HG03469 (cell line): ENCODE measurements around the gene PELI2.
A peak's percentile ranks its signal among the peaks of the same experiment; 100 is the strongest.

Experiments
- ATAC-seq: cut with Tn5 transposase; IDR thresholded peaks from one replicate; pipeline ENCODE4 v1.9.1; 2021; ENCODE audit warnings: mild to moderate bottlenecking, moderate library complexity, moderate number of reproducible peaks; ENCODE audit not compliant: unreplicated experiment

Gene PELI2, protein sequence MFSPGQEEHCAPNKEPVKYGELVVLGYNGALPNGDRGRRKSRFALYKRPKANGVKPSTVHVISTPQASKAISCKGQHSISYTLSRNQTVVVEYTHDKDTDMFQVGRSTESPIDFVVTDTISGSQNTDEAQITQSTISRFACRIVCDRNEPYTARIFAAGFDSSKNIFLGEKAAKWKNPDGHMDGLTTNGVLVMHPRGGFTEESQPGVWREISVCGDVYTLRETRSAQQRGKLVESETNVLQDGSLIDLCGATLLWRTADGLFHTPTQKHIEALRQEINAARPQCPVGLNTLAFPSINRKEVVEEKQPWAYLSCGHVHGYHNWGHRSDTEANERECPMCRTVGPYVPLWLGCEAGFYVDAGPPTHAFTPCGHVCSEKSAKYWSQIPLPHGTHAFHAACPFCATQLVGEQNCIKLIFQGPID

DNA sequence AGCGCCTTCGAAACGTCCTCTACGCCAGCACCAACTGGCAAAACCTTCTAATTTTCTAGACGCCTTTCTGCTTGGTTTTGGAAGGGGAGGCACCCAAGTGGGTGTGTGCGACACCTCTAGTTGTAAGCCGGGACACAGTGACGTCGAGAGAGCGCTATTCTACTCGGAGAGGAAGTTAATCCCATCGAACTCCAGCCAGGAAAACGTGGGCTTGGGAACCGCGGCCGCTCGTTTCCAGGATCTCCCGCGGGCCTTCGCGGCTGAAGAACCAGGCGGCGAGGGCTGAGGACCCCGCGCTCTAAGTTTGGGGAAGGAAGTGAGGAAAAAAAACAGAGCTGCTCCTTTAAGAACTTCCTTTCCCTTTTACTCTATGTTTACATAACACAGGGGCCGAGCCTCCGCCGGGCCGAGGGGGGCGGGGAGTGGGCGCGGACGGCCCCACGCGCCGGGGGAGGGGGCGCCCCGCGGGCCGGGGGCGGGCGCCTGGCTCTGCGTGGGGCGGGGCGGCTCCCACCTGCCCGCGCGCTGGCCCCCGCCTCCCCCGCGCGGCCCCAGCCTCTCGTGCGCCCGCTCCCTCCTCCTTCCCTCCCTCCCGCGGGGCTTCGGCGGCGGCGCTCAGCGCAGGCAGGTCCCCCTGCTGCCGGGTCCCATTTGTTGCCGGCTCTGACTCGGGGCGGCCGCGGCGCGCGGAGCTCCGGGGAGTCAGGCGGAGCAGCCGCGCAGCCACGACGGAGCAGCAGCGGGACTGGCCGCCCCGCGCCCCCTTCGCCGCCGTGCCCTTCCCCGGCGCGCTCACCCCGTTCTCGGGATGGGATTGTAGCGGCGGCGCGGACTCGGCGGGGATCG, at the start of gene PELI2:
Gene PELI2, plus strand, starts transcription at position 647 of the 846 bp plus-strand sequence. CDS start 250 bp downstream, outside the sequence.
- ATAC-seq = peak; percentile 48

DNA sequence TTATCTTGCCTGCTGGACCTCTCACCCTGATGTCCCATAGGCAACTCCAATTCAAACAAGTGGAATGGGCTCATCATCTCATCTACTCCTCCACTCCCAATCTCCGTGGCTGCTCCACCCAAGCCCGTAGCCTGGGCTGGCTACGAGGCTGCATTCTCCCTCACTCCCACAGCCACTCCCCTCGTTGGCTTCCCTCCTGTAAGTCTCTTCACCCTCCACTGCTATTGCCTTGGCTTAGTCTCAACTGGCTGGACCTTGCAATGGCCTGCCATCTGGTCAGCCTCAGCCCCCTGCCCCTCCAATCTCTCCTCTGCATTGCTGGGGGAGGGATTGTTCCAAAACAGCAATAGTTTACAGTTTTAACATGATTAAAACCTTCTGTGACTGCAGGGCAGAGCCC, 44.4 kb upstream of the PELI2 start:
- ATAC-seq = no peak

DNA sequence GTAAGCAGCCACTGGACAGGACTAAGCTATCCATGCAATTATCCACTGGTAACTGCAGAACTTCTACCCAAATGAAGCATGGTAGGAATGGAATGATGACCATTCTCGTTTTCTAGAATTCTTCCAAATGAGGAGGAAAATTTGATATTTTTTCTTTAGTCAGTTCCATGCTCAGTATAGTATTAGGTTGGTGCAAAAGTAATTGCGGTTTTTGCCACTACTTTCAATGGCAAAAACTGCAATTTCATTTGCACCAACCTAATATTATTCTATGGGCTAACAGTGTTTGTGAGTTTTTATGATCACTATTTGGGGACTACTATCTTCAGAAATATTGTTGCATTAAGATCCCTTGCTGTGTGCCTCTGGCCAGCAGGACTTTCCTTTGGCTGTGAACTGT, 42.9 kb upstream of the PELI2 start:
- no peak for ATAC-seq

DNA sequence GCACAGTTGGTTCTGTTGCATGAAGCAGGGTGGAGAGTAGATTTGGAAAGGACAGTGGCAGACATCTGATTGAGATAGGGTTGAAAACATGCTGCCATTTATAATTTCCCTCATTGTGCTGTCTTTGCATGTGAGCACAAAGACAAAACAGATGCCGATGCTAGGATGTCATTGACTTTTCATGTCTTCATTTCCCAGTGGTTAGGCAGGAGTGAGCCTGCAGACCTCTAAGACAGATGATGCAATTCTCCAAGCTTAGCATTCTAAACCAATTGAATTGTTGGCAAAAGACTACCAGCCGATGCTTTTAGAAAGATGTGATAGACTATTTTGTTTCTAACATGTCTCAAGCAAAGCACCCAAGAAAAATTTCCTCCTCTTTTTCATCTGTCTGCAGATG, 37.1 kb upstream of the PELI2 start:
- ATAC-seq = no peak

DNA sequence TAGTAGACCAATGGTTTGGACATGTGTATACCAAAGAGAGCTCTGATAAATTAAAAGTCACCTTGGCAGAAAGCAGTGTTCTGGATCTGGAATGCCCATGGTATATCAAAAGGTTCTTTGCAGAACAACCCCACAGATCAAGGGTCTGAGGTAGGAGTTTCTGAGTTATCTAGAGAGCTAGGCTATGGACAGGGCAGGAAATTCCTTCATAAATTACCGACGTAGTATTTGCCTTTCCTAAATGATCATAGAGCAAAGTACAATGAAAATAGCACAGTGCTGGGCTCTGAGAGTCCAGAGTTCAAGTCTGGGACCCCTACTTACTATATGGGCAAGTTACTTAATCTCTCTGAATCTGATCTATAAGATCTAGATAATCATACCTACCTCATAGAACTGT, 35.3 kb upstream of the PELI2 start:
- ATAC-seq = no peak

DNA sequence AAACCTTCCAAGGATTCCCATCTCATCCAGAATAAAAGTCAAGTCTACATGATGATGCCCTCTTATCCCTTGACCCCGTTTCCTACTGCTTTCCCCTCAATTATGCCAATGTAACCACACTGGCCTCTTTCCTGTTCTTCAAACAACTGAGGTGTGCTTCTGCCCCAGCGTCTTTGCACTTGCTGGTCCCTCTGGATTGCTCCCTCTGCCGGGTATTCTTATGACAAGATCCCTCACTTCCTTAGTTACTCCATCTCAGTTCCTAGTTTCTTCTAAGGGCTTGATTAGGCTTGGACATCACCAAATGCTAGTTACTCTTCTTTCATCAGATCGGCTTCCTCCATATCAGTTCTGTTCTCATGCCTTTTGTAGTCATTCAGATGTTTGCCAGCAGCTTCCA, 32.7 kb upstream of the PELI2 start:
- ATAC-seq = no peak

DNA sequence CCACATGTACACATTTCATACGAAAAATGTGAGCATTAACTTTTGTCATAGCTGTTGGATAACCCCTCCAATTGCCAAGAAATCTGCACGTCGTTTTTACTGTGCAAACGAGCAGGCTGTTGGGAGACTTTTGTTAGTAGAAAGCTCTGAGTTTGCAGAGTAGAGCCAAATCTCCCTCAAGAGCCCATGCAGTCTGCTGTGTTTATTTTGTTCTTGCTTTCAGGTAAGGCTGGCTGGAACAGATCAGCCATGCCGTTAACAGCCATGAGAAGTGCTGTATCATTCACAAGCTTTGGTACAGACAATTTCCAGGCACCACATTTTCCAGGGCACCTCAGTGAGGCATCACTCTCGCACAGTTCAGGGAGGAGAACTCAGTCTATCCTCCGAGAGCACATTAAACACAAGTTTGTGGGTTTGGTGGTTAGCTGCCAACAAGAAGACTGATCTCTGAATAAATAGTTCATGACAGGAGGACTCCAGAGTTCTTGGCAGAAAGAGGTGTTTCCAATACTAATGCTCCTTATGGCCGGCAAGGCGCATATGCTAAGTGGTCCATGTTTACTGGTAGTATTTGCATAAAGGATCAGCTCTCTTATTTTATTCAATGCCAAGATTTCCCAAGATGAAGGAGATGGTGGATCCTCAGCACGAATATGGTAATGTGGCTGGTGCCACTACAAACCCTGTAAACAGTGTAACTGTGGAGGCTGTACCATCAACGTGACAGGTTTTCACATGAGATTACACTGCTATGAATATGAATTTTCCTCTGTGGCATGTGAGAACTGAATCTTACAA, 30.3 kb upstream of the PELI2 start:
- ATAC-seq = no peak

DNA sequence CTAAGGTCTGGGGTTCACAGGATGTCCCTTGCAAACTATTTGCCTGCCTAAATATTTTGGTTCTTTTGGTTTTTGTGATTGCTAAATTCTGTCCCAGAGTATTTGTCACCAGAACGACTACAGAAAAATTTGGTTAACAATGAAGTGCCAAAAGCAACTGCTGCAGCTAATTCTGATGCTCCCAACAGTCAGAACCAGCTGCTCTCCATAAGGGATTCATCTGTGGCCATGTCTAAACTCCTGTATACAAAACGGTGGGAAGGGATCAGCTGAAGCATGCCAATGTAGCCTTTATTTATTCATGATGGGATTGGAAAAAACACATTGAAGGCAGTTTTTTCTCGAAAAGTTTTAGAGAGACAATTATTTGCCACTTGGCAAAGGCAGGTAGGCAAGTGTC, 29.3 kb upstream of the PELI2 start:
- no peak for ATAC-seq

DNA sequence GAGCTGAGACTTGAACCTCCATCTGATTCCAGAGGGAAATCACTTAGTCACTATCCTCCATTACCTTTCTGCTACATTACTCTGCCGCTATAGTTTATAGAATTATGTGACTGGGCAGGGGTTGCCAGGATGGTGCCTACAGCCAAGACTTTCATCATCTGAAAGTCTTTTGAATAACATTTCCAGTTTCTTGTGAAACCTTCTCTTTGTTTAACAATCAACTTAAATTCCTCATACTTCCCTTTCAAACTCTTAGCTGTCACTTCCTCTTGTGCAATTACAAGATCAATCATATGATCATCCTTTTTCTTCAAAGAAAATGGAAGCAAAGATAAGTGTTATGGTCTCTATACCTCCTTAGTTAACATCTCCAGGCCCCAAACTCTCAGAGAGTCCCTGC, 25.4 kb upstream of the PELI2 start:
- no peak for ATAC-seq

DNA sequence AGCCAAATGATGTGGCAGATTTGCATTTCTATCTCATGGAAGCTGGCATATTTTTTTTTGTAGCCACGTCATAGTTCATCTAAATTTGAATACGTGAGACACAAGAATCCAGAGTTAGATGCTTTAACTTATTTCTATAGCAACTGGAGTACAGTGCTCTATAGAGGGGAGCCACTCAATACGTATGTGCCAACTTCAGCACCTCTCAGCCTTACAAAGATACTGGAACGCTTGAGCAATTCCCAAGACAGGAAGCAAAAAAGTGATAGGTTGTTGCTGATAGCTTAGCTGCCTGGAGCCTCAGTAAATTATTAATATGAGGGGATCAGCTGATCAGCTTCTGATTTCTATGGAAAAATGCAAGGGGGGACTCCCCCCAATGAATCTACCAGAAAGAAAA, 24.1 kb upstream of the PELI2 start:
- no peak for ATAC-seq

DNA sequence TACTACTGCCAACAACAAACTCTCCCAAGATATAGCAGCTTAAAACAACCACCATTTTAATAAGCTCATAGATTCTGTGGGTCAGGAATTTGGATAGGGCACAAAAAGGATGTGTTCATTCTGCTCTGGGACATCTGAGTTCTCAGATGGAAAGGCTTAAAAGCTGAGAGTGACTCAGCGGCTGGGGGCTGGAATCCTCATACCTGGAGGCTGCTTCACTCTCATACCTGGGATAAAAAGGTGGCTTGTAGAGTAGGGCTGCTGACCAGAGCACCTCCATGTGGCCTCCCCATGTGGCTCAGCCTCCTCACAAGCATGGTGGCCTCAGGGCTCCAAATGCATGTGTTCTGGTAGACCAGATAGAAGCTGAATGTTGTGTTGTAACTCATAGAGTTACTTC, 20.2 kb upstream of the PELI2 start:
- ATAC-seq = no peak

DNA sequence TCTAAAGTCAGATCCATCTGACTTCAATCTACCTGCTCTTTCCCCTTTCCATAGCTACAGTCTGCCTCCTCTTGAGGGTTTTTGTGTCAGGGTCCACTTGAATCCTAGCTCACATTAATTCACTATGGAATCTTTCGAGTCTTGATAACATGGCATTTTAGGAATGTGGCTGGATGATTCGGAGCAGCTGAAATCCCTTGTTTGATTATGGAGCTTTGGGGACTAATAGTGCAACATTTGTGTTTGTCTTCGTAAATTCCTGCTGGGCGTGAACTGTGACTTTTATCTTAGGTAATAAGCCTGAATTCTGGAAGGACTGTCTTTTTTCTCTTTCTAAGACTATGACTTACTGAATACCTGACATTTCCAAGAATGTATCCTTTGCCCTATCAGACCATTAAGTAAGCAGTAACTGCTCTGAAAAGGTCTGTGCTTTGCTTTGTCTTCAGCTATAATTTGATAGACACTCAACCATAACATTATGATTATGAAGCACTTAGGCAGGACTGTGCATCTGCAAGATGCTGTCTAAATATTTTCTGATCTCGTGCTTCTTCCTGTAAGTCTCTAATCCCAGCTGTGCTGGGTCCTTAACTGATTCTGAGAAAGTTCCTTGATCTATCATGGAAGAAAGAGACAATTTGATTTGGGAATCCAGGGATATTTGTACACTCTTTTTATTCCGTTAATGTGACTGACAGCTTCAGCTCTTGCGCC, 19.0 kb upstream of the PELI2 start:
- no peak for ATAC-seq

DNA sequence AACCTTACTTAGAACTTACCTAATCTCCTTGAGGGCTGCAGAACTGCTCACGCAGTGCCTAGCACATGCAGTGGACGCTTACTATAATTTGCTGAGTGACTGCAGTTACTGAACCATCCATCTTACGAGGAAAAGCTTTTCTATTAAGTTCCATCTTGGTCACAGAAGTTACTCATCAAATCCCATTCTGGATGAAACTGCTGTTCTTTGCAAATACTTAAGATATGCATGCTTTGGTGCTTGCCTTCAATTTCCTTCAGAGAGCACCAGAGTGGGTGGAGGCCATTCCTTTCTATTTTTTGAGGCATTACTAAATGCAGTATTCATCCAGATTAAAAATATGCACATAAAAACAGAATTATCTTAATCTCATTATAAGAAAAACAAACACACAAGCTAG, 17.7 kb upstream of the PELI2 start:
- ATAC-seq = no peak

DNA sequence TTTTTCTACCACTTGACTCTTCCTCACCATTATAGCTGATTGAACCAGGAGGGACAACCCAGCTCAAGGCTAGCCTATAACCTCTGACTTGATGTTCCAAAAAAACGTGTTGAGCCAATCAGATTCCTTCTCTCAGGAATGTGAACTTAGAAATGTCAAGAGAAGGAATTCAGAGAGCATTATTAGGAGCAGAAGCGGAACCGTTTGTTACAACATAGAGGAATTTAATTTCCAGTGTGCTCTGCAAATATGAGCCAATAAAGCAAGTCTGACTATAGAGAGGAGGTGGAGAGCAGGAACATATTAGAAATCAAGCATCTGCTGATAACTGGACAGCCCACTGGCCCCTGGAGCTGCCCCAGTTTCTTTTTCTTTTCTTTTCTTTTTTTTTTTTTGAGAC, 15.3 kb upstream of the PELI2 start:
- ATAC-seq = no peak

DNA sequence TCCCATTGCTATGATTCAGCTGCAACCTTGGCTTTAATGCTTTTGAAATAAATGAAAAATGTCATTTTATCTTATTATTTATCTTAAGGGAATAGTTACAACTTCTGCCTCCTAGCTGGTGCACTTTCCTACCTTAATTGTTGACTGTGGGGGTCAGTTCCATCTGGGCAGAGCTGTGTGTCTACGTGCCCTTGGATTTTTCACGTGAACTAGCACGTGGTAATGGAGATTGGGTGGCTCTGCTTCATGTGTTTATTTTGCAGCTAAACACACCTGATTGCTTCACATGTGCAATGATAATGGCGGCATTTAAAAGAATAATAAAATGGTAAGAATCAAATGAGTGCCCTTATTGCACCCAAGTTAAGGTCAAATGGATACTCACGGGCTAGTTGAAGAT, 10.6 kb upstream of the PELI2 start:
- ATAC-seq = no peak

DNA sequence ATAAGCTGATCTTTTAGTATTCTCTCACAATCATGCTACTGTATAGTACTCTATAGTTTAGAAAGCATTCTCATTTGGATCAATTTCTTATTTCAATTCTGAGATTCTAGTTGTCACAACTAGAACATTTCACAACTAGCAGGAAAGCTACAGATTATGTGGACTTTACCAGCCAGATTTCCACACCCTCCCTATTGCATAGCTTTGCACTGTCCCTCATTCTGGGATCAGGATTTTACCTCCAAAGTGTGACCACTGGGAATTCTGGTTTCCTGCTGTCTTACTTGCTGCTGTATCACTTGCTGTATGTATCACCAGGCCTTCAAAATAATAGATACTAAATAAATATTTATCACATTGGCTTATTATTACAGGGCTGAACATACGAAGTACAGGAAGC, 10.2 kb upstream of the PELI2 start:
- ATAC-seq = no peak

DNA sequence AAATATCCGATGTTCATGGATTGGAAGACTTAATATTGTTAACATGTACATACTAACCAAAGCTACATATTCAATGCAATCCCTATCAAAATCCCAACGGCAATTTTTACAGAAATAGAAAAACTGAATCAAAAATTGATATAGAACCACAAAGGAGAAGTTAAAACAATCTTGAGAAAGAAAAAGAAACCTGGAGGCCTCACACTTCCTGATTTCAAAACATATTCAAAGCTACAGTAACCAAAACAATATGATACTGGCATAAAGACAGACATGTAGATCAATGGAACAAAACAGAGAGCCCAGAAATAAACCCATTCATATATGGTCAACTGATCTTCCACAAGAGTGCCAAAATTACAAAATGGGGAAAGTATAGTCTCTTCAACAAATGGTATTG, 5.4 kb upstream of the PELI2 start:
- ATAC-seq = no peak

DNA sequence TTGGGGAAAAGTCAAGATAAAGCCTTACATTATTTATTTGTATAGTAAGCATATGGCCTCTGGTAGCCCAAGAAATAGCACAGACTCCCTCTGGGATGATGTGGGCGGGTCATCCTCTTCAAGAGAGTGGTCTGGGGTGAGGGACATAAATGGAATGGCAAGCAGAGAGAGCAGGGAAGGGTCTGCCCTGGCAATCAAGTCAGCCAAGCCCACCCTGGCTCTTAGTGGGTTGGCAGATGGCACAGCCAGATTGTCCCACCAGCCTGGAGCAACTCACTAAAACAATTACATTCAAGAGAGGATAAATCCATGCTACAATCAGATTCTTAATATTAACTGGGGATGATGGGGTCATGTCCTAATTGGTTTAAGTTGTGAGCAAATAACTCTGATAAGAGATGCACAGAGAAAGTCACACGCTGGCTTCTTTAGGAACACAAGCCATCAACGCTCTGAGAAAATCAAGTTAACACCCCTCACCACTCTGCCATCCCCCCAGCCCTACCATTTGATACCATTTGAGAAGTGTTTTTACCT, 2.8 kb upstream of the PELI2 start:
- no peak for ATAC-seq

DNA sequence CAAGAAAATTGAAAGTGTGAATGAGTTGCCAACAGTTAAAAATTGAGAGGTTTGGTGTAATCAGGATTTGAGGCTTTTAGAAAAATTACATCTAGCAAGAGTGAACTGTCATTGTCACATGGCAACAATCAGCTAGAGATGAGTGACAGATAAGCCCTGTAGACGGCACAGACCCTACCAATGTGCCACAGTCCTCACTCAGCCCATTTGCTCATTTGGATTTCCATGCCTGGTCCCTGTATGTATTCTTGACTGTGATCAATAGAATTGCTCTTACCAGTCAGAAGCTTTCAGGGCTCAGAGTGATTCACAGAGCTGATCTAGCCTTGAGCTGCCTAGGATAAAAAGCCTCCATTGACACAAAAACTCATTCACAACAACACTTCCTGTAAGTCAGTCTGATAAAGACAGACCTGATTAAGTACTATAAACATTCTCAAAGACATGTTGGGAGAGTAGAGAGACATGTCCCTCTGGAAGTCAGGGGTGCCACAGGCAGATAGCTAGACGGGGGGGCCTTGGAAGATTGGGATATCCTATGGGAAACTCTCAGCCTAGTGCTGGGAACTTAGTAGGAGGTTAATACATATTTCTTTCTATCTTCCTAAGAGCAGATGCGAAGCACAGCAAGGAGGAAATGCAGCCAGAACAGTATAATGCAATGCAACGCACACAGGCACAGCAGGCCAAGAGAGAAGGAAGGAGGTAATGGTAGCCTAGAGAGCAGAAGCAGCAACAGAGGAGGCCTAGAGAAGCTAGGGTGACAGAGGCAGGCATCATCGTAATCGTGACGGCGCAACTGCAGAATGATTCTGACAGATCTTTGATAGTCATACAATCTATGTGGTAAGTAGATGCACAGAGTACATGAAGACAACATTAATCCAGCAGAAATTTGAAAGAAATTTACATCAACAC, 2.0 kb upstream of the PELI2 start:
- no peak for ATAC-seq
